NCI-H2029 (cell line): ENCODE measurements around the gene ACTR3C.
A peak's percentile ranks its signal among the peaks of the same experiment; 100 is the strongest.

Source experiments
- DNase-seq: peaks from one replicate; lab custom pipeline; 2025; lab: John Stamatoyannopoulos, UW

ACTR3C gene

GRCh38 chr7:150322833-150323681 is at the start of gene ACTR3C, which contains the start of gene LRRC61:
ACTR3C (minus strand) TSS chr7:150323545; CDS start chr7:150295296, 28,249 bp downstream.
LRRC61 (plus strand) TSS chr7:150323355; CDS start chr7:150336862, 13,507 bp downstream.
- DNase-seq, result peak; percentile 56

GRCh38 chr7:150372271-150373048 is 49.1 kb upstream of the ACTR3C start:
- DNase-seq, result no peak

- DNase-seq, result no peak
Measured at GRCh38 chr7:150371996-150372270, 48.6 kb upstream of the ACTR3C start.

GRCh38 chr7:150371131-150371995 is 48.0 kb upstream of the ACTR3C start:
- no peak for DNase-seq

- no peak for DNase-seq
Measured at GRCh38 chr7:150370612-150371071, 47.3 kb upstream of the ACTR3C start.

GRCh38 chr7:150369748-150370501 is 46.6 kb upstream of the ACTR3C start:
- DNase-seq, result no peak

GRCh38 chr7:150368884-150369747 is 45.8 kb upstream of the ACTR3C start:
- DNase-seq, result peak; percentile 50

GRCh38 chr7:150368096-150368883 is 44.9 kb upstream of the ACTR3C start, which contains the start of gene REPIN1:
REPIN1 (plus strand) TSS chr7:150368822; CDS start chr7:150369712, 890 bp downstream.
- peak; percentile 95 for DNase-seq

GRCh38 chr7:150367677-150368095 is 44.3 kb upstream of the ACTR3C start:
- DNase-seq, result no peak

GRCh38 chr7:150365673-150366398 is 42.5 kb upstream of the ACTR3C start:
- DNase-seq, result no peak

- no peak for DNase-seq
Measured at GRCh38 chr7:150365194-150365593, 41.8 kb upstream of the ACTR3C start.

- no peak for DNase-seq
Measured at GRCh38 chr7:150363872-150364271, 40.5 kb upstream of the ACTR3C start.

GRCh38 chr7:150363370-150363769 is 40.0 kb upstream of the ACTR3C start:
- DNase-seq, result no peak

GRCh38 chr7:150361807-150362621 is 38.7 kb upstream of the ACTR3C start:
- DNase-seq, result no peak

- no peak for DNase-seq
Measured at GRCh38 chr7:150361402-150361801, 38.1 kb upstream of the ACTR3C start.

GRCh38 chr7:150360363-150361058 is 37.2 kb upstream of the ACTR3C start:
- DNase-seq, result no peak
